ENCODE data around the gene ZBTB21. TPM values are rescaled to one million over a fixed set of nuclear protein-coding genes. Genes with fewer than 3 reads are reported as not detected.

Gene ZBTB21
- total and polyA plus RNA-seq, 9 of the 15 experiments (the other 6 are each of a cell fraction or from before 2014, with no cell fraction given), result 2.2 to 15.2 (median 8.7) TPM

DNA sequence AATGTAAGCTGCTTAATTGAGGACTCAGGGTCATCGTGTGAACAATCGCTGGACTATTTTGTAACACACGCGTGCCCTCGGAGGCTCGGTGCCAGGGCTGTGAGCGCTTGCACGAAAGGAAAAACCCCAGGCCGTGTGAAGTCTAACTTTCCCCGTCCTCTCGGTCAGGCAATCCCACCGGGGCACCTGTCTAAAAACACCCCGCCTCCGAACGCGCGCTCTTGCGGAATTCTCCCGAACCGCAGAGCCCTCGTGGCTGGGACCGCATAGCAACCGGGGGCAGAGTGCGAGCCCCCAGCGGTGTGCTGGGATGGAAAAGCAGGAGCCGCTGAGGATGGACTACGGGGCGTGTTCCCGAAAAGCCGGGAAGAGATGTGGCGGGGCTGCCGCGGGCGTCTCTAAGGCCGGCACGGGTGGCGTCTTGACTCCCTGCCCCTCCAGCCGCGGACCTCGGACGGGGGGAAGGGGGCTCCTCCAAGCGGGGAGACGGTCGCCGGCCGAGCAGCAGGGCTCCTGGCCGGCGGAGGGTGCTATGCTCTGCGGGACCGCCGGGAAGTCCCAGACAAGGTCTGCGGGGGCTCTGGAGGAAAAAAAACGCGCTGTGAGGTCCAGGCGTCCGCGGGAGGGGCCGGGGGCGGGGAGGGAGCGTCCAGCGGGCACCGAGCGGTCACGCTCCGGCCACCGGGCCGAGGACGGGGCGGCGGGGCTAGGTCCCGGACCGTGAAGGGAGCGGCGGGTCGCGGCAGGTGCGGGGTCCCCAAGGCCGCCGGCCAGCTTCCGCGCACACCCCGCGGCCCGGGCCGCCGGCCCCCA lies 936 bp downstream of the ZBTB21 start (continued):
- TF ChIP-seq, protein P1, sequence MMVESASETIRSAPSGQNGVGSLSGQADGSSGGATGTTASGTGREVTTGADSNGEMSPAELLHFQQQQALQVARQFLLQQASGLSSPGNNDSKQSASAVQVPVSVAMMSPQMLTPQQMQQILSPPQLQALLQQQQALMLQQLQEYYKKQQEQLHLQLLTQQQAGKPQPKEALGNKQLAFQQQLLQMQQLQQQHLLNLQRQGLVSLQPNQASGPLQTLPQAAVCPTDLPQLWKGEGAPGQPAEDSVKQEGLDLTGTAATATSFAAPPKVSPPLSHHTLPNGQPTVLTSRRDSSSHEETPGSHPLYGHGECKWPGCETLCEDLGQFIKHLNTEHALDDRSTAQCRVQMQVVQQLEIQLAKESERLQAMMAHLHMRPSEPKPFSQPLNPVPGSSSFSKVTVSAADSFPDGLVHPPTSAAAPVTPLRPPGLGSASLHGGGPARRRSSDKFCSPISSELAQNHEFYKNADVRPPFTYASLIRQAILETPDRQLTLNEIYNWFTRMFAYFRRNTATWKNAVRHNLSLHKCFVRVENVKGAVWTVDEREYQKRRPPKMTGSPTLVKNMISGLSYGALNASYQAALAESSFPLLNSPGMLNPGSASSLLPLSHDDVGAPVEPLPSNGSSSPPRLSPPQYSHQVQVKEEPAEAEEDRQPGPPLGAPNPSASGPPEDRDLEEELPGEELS (CRISPR knock-in tag; IDR thresholded peaks at IDR 0.05; ENCODE audit: borderline replicate concordance), result 0 out of 2 replicates have a peak, but pooled peaks have one; percentile 46
- TF ChIP-seq HEY1 (CRISPR knock-in tag; IDR thresholded peaks at IDR 0.05; ENCODE audit: borderline replicate concordance) (no peak), ZNF133 (CRISPR knock-in tag; IDR thresholded peaks at IDR 0.05) (no peak), CREBBP (IDR thresholded peaks at IDR 0.05; ENCODE audit: low read depth, low read length) (no peak)
- TF ChIP-seq, protein P2, sequence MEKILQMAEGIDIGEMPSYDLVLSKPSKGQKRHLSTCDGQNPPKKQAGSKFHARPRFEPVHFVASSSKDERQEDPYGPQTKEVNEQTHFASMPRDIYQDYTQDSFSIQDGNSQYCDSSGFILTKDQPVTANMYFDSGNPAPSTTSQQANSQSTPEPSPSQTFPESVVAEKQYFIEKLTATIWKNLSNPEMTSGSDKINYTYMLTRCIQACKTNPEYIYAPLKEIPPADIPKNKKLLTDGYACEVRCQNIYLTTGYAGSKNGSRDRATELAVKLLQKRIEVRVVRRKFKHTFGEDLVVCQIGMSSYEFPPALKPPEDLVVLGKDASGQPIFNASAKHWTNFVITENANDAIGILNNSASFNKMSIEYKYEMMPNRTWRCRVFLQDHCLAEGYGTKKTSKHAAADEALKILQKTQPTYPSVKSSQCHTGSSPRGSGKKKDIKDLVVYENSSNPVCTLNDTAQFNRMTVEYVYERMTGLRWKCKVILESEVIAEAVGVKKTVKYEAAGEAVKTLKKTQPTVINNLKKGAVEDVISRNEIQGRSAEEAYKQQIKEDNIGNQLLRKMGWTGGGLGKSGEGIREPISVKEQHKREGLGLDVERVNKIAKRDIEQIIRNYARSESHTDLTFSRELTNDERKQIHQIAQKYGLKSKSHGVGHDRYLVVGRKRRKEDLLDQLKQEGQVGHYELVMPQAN (IDR thresholded peaks at IDR 0.05; ENCODE audit: borderline replicate concordance), result peak; percentile 56; the same call in 1 of the 2 replicates
- TF ChIP-seq, protein P3, sequence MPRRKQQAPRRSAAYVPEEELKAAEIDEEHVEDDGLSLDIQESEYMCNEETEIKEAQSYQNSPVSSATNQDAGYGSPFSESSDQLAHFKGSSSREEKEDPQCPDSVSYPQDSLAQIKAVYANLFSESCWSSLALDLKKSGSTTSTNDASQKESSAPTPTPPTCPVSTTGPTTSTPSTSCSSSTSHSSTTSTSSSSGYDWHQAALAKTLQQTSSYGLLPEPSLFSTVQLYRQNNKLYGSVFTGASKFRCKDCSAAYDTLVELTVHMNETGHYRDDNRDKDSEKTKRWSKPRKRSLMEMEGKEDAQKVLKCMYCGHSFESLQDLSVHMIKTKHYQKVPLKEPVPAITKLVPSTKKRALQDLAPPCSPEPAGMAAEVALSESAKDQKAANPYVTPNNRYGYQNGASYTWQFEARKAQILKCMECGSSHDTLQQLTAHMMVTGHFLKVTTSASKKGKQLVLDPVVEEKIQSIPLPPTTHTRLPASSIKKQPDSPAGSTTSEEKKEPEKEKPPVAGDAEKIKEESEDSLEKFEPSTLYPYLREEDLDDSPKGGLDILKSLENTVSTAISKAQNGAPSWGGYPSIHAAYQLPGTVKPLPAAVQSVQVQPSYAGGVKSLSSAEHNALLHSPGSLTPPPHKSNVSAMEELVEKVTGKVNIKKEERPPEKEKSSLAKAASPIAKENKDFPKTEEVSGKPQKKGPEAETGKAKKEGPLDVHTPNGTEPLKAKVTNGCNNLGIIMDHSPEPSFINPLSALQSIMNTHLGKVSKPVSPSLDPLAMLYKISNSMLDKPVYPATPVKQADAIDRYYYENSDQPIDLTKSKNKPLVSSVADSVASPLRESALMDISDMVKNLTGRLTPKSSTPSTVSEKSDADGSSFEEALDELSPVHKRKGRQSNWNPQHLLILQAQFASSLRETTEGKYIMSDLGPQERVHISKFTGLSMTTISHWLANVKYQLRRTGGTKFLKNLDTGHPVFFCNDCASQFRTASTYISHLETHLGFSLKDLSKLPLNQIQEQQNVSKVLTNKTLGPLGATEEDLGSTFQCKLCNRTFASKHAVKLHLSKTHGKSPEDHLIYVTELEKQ (CRISPR knock-in tag; IDR thresholded peaks at IDR 0.05), result no peak; the same call in 1 of the 2 replicates
- TF ChIP-seq, protein P4, sequence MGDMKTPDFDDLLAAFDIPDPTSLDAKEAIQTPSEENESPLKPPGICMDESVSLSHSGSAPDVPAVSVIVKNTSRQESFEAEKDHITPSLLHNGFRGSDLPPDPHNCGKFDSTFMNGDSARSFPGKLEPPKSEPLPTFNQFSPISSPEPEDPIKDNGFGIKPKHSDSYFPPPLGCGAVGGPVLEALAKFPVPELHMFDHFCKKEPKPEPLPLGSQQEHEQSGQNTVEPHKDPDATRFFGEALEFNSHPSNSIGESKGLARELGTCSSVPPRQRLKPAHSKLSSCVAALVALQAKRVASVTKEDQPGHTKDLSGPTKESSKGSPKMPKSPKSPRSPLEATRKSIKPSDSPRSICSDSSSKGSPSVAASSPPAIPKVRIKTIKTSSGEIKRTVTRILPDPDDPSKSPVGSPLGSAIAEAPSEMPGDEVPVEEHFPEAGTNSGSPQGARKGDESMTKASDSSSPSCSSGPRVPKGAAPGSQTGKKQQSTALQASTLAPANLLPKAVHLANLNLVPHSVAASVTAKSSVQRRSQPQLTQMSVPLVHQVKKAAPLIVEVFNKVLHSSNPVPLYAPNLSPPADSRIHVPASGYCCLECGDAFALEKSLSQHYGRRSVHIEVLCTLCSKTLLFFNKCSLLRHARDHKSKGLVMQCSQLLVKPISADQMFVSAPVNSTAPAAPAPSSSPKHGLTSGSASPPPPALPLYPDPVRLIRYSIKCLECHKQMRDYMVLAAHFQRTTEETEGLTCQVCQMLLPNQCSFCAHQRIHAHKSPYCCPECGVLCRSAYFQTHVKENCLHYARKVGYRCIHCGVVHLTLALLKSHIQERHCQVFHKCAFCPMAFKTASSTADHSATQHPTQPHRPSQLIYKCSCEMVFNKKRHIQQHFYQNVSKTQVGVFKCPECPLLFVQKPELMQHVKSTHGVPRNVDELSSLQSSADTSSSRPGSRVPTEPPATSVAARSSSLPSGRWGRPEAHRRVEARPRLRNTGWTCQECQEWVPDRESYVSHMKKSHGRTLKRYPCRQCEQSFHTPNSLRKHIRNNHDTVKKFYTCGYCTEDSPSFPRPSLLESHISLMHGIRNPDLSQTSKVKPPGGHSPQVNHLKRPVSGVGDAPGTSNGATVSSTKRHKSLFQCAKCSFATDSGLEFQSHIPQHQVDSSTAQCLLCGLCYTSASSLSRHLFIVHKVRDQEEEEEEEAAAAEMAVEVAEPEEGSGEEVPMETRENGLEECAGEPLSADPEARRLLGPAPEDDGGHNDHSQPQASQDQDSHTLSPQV (IDR thresholded peaks at IDR 0.05), result no peak
- TF ChIP-seq, protein P5, sequence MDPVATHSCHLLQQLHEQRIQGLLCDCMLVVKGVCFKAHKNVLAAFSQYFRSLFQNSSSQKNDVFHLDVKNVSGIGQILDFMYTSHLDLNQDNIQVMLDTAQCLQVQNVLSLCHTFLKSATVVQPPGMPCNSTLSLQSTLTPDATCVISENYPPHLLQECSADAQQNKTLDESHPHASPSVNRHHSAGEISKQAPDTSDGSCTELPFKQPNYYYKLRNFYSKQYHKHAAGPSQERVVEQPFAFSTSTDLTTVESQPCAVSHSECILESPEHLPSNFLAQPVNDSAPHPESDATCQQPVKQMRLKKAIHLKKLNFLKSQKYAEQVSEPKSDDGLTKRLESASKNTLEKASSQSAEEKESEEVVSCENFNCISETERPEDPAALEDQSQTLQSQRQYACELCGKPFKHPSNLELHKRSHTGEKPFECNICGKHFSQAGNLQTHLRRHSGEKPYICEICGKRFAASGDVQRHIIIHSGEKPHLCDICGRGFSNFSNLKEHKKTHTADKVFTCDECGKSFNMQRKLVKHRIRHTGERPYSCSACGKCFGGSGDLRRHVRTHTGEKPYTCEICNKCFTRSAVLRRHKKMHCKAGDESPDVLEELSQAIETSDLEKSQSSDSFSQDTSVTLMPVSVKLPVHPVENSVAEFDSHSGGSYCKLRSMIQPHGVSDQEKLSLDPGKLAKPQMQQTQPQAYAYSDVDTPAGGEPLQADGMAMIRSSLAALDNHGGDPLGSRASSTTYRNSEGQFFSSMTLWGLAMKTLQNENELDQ (CRISPR knock-in tag; IDR thresholded peaks at IDR 0.05; ENCODE audit: borderline replicate concordance), result no peak

All from K562 (cell line).